HS-27A (cell line): Measurements from ENCODE around the gene OPHN1.

Experiments used
- DNase-seq: peaks from one replicate; pipeline ENCODE4 v3.0.0-alpha.2; 2012; ENCODE audit warnings: low read depth, missing footprints

The OPHN1 gene

DNA sequence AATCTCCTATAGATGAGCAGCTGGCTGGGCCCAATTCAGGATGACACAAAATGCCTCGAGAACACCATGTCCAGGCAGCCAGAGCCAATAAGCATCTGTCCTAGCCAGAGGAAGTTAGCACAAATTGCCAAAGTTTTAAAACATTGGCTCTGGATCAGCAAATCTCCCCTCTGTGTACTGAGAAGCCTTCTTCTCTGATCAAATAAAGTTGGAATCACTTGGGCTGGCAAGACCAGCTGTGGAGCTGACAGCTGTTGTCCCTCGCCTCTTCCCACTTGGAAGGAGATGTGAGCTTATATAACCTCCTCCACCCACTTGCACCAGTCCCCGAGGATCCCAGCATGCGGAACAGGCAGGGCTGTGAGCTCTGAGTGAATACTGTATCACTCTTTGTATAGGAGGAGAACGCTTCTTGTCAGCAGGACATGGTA, 183.9 kb downstream of the OPHN1 start:
- no peak for DNase-seq

DNA sequence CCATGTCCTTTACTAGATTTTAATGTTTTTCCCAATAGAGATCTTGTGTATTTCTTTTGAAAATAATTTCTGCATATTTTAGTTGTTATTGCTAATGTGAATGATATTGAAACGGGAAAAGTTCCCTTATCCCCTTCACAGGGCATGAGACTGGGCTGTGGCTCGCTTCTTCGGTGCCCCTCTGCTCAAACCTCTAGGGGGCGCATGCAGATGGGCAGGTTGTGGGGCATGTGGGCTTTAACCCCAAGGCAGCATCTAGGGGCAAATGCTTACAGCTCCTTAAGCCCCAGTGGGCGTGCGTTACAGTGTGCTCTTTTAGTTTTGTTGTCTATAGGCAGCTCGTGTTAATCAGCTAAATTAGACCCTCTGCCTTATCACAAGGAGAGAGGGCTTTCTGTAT, 194.7 kb downstream of the OPHN1 start:
- DNase-seq: no peak

DNA sequence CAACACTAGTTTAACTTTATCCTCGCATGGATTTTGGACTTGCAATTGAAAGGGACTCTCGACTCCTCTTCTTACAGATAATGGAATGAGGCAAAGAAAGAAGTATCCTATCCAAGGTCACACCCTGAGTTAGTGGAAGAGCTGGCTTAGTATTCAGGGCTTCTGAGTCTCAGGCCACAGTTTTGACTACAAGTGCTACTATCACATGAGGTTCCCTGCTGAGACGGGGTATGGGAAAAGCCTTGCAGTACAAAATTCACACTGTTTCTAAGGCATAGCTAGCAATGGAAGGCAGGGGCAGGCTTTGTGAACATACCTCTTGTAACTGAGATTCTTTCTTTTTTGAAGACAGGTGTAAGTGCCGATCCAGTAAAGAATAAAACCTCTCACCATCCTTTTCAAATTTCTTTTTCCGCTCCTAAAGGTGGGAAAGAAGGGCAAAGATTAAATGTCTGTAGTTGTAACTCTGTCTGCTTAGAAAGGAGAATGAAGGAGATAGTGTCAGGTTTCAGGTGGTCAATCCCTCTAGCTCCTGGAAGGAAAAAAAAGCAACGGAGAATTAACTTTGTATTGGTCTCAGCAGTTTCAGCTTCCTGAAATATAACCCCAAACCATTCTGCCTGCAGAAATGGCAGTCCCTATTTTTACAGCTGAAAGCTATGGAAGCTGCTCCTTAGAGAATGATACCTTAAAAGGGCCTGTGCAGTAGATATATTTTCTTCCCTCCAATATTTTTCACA, 199.0 kb downstream of the OPHN1 start:
- no peak for DNase-seq

DNA sequence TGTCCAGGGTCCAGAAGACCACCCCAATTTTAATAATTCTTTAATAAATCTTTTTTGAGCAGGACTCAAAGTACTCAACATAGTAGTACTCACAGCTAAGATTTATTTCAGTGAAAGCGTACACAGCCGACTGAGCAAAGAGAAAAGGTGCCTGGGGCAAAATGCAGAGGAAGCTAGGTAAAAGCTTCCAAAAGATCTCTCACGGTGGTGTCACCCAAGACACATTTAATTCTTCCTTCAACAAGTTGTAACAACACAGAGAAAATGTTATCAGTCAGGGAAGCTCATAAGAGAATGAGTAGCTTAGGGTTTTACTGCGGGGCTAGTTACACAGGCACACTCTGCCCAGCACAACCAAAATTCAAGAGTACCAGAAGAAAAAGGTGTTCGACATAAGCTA, 201.1 kb downstream of the OPHN1 start:
- DNase-seq: no peak

DNA sequence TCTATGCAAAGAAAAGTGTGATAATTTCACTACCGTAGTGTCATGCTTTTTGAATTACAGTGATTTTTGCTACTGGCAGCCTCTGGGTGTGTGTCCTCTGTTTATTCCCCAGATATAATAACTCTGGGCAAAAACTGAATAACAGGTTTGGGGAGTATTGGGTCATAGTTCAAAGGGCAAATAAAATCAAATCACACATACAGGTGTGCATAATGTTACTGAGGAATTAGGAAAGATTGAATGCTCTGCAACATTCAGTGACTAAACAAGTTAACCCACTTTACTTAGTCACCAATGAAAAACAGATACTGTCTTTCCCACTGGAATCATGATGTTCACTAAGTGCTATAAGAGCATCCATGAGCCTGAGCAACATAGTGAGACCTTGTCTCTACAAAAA, 224.3 kb downstream of the OPHN1 start:
- no peak for DNase-seq

- DNase-seq: no peak
Measured at GRCh38 chrX:68204521-68205038, 228.7 kb downstream of the OPHN1 start.

GRCh38 chrX:68203646-68204045, 229.6 kb downstream of the OPHN1 start:
- DNase-seq: no peak

DNA sequence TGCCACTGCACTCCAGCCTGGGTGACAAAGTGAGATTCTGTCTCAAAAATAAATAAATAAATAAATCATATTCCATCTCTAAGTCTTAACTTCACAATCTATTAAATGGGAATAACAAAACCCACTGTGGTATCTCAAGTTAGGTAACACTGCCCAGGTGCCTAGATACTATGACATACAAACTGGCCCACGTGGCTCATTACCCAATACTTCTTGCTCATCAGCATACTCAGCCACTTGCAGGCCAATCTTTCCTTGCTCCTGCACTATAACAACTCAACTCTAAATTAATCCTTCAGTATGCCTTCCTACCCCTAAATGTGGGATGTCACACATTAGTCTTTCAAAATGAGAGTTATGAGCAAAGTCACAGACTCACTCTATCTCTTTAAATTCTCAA, 230.1 kb downstream of the OPHN1 start:
- DNase-seq: no peak

GRCh38 chrX:68199062-68199848, 234.0 kb downstream of the OPHN1 start:
- DNase-seq: no peak

DNA sequence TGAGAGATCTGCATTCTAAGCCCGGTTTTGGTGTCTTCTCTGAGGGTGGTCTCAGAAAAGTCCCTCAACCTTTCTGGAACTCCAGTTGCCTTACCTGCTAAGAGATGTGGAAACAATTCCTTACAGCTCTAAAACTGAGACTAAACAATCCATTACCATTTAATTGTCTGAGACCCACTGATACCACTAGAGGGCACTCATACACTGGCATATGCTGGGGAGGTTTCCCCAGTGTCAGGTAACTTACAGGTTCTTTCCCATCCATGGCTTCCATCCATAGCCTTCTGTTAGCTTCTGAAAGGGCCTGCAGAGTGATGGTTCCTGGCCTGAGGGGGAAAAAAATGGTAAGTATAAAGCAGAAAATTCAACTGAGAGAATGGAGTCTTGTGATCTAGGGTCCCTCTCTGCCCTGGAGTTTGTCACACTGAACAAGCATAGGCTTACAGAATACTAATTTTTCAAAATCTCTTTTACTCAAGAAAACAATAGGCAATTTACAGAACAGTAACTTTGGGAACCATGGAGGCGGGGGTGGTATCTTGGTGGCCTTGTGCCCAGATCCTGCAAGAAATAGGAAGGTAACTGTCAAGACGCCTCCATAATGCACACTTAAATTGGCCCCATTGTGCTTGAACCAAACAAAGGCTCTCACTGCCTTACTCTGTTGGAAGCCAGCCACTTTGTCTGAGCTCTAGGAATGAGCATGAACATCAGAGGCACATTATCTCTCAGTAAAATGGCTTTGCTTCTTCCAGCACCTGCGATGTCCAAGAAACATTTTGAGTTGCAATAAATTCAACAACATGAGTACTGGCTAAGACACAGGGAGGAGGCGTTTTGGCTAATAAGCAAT, 236.1 kb downstream of the OPHN1 start:
- no peak for DNase-seq

GRCh38 chrX:68195561-68195960, 237.7 kb downstream of the OPHN1 start:
- no peak for DNase-seq

DNA sequence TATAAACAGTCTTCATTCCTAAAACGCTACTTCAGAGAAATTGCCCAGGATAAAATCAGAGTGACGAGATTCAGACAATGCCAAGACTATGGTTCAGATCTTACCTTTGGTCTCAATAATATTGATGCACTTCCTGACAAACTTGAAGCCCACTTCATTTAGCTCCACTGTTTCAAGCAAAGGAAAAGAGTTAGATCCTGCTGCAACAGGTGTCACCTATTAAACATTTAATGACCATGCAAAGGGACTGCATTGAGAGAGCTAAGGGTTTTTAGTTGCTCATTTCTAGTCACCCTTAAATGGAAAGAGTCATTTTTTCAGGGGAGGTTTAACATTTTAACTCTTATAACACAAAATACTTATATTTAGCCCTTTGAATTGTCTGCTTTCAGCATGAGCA, 239.5 kb downstream of the OPHN1 start:
- no peak for DNase-seq

DNA sequence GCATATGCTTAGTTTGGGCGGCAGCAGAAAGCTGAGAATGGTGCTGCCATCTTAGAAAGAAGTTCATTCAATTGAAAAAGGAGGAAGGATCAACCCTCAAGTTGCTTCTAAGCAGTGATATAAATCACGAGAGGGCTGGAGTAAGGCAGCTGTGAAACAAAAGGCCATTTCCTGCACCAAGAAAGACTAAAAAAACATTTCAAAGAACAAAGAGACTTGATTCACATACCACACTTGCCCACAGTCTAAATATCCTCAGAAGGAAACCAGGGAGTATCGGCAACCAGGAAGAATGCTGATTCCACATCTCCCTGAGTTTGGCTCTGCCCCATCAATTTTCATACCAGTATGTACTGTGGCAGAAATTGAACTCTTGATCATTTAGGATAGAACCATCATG, 240.1 kb downstream of the OPHN1 start:
- DNase-seq: no peak

DNA sequence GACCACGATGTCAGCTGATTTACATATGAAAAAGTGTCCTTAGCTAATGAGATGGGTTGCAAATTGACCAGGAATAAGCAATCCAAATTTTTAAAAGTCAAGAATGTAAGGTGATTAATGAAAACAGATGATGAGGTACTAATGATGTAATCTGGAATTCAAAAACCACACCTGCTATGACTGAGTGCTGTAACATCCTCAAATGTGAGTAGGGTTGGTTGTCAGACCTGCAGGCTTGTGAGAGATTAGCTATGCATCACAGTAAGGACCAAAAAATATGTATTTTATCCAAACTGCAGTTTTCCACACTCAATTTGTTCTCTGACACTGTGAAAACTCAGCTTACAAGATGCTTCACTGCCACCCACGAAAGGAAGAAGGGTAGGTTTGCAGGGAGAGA, 242.5 kb downstream of the OPHN1 start:
- no peak for DNase-seq

- no peak for DNase-seq
Measured at GRCh38 chrX:68186552-68187262, 246.6 kb downstream of the OPHN1 start.

DNA sequence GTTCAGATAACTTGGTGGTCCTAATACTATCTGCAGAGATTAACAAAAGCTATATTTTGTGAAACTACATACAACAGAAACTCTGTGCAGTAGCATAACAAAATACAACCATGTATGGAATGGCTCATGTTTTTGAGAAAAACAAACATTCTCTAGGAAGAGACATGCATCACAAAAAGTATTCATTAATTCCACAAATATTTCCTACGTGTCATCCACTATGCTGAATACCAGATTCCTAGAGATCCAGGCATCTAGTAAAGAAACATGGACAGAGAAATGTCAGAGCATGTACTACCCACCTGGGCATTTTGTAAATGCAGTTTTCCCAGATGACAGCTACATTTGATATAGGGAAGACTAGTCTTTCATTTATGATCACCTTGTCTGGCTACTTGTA, 248.1 kb downstream of the OPHN1 start:
- DNase-seq: no peak

- no peak for DNase-seq
Measured at GRCh38 chrX:68183612-68184214, 249.6 kb downstream of the OPHN1 start.

DNA sequence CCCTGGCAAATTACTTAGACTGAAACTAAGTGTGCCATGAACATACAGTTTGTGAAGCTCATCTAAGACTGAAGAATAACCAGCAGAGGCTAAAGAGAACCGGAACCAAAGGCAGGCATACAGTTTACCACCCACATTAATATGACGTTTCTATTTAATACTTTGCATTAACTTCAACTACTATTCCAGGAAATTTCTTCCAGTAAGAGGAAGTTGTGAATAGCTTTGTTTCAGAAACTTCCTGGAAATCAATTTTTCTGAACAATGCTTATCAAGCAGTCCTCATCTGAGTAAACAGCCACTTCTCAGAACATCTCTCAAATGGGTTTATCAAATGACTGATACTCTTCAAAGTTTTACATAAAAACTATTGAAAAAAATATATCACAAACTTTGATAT, 252.7 kb downstream of the OPHN1 start:
- no peak for DNase-seq

GRCh38 chrX:68179355-68179754, 253.9 kb downstream of the OPHN1 start:
- DNase-seq: no peak

- DNase-seq: no peak
Measured at GRCh38 chrX:68177542-68177941, 255.8 kb downstream of the OPHN1 start.

DNA sequence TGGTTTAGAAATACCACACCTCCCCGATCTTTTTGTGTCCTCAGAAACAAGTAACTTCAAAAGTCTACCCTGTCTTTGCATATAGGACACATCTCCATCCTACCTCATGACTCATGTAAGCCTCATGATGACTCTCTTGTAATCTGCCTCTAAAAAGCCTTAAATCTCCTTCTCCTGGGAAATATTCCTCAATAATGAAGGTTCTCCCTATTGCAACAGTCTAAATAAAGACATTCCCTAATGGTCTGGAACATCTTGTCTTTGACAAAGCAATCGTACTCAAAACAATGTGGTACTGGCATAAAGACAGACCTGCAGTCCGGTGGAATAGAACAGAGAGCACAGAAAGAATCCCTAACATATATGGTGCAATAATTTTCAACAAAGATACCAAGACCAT, 257.7 kb downstream of the OPHN1 start:
- no peak for DNase-seq
